GM21717 (cell line): ENCODE results near the gene RSF1.

Experiments
- ATAC-seq: cut with Tn5 transposase; IDR thresholded peaks from one replicate; pipeline ENCODE4 v1.9.1; 2021; ENCODE audit warnings: mild to moderate bottlenecking, moderate library complexity; ENCODE audit not compliant: unreplicated experiment

RSF1 gene

GRCh38 chr11:77698896-77699295 lies 121.6 kb downstream of the RSF1 start:
- ATAC-seq, result no peak

GRCh38 chr11:77697865-77698264 lies 122.7 kb downstream of the RSF1 start:
- ATAC-seq, result no peak

GRCh38 chr11:77695417-77695816 lies 125.1 kb downstream of the RSF1 start:
- no peak for ATAC-seq

GRCh38 chr11:77690649-77691048 lies 129.9 kb downstream of the RSF1 start:
- ATAC-seq, result no peak

GRCh38 chr11:77687088-77687487 lies 133.4 kb downstream of the RSF1 start:
- ATAC-seq, result no peak

- no peak for ATAC-seq
These were observed 143.4 kb downstream of the RSF1 start for GRCh38 chr11:77677138-77677537.

- ATAC-seq, result no peak
These were observed 148.3 kb downstream of the RSF1 start for GRCh38 chr11:77672264-77672663.

- no peak for ATAC-seq
These were observed 150.5 kb downstream of the RSF1 start for GRCh38 chr11:77669848-77670511.

GRCh38 chr11:77668760-77669159 lies 151.8 kb downstream of the RSF1 start:
- no peak for ATAC-seq

- no peak for ATAC-seq
These were observed 155.1 kb downstream of the RSF1 start for GRCh38 chr11:77665240-77665965.

- ATAC-seq, result no peak
These were observed 158.9 kb downstream of the RSF1 start for GRCh38 chr11:77661670-77662069.

- ATAC-seq, result no peak
These were observed 159.6 kb downstream of the RSF1 start for GRCh38 chr11:77660947-77661346.

- ATAC-seq, result no peak
These were observed 162.1 kb downstream of the RSF1 start for GRCh38 chr11:77658213-77659013.

GRCh38 chr11:77656362-77656761 lies 164.2 kb downstream of the RSF1 start:
- ATAC-seq, result no peak

GRCh38 chr11:77654770-77655434 lies 165.6 kb downstream of the RSF1 start:
- ATAC-seq, result no peak

GRCh38 chr11:77650123-77650522 lies 170.4 kb downstream of the RSF1 start:
- no peak for ATAC-seq

GRCh38 chr11:77647654-77648305 lies 172.7 kb downstream of the RSF1 start:
- ATAC-seq, result no peak

- no peak for ATAC-seq
These were observed 175.6 kb downstream of the RSF1 start for GRCh38 chr11:77644887-77645286.

GRCh38 chr11:77642228-77642627 lies 178.3 kb downstream of the RSF1 start:
- ATAC-seq, result no peak

GRCh38 chr11:77637345-77638165 lies 183.0 kb downstream of the RSF1 start, which contains the start of gene CLNS1A:
CLNS1A (minus strand) TSS chr11:77637794; CDS start chr11:77637714, 80 bp downstream.
- ATAC-seq, result peak; percentile 94
